GM12878 (cell line): ENCODE results near the gene RNF32. TPM values are rescaled to one million over a fixed set of nuclear protein-coding genes. Genes with fewer than 3 reads are reported as not detected.

Source experiments
- BCL11A ChIP-seq: IDR thresholded peaks from 2 replicates; pipeline ENCODE4 v1.6.1; 2011; ENCODE audit warnings: low read depth, low read length
- CBX3 ChIP-seq: fragments of 200-600 bp; sonication (generic); IDR thresholded peaks from 2 replicates; pipeline ENCODE4 v1.6.1; 2016; ENCODE audit warnings: low read depth, borderline replicate concordance
- E2F8 ChIP-seq: fragments of 450-650 bp; IDR thresholded peaks from 2 replicates; pipeline ENCODE4 v1.6.1; 2018; ENCODE audit warnings: mild to moderate bottlenecking, low read depth, moderate library complexity; ENCODE audit not compliant: partially characterized antibody
- E4F1 ChIP-seq: fragments of 450-650 bp; IDR thresholded peaks from 2 replicates; pipeline ENCODE4 v1.6.1; 2018; ENCODE audit warnings: borderline replicate concordance, mild to moderate bottlenecking; ENCODE audit not compliant: partially characterized antibody
- JUNB ChIP-seq: IDR thresholded peaks from 2 replicates; pipeline ENCODE4 v1.6.1; 2016; ENCODE audit warnings: antibody characterized with exemption, mild to moderate bottlenecking
- POLR2AphosphoS5 ChIP-seq: IDR thresholded peaks from 2 replicates; pipeline ENCODE4 v1.6.1; 2011; ENCODE audit warnings: mild to moderate bottlenecking, low read length, inconsistent platforms
- RELB ChIP-seq: fragments of 450-650 bp; IDR thresholded peaks from 2 replicates; pipeline ENCODE4 v1.6.1; 2017; ENCODE audit warnings: low read depth, mild to moderate bottlenecking, moderate library complexity
- polyA plus RNA-seq, 11 experiments: library from polyadenylated mRNA; depleted of rRNA in 4 of 11; unstranded in 6 of 11; stranded (reverse) in 5 of 11; fragments of >200 nt; fragmentation: Nextera tagmentation in 4 of 11; fragmentation: Illumina TruSeq in 1 of 11; extraction: Ambion mirVana in 4 of 11; extraction: Trizol in 1 of 11; gene quantifications; 1 replicate in 1 of 11; 2 replicates in 10 of 11; pipeline versions ENCODE4 v1.2.1 to v1.2.3, GENCODE V29; 2011 to 2016; ENCODE audit warnings: inconsistent platforms in 2 of 11, missing spikeins in 2 of 11, low read depth in 1 of 11
- total RNA-seq, 4 experiments: library from RNA; depleted of rRNA in 3 of 4; stranded (reverse); fragments of >200 nt in 3 of 4; fragmentation: Illumina TruSeq in 1 of 4; extraction: Trizol in 1 of 4; gene quantifications; 2 replicates each; pipeline versions ENCODE4 v1.2.1 to v1.2.3, GENCODE V29; 2013 to 2021
- TF ChIP-seq, protein P1 (sequence below): fragments of 450-650 bp; IDR thresholded peaks from 2 replicates; pipeline ENCODE4 v1.6.1; 2016; ENCODE audit warnings: mild to moderate bottlenecking
- TF ChIP-seq, protein P2 (sequence below): fragments of 450-650 bp; IDR thresholded peaks from 2 replicates; pipeline ENCODE4 v1.6.1; 2014; ENCODE audit warnings: mild to moderate bottlenecking
- TF ChIP-seq, protein P3 (sequence below), 3 experiments: IDR thresholded peaks in 2 of 3; conservative IDR thresholded peaks in 1 of 3; 2 replicates each; pipeline ENCODE4 v1.5.1; 2011; ENCODE audit warnings: low read depth in 3 of 3, low read length in 3 of 3, mild to moderate bottlenecking in 3 of 3, control low read depth in 2 of 3, moderate library complexity in 2 of 3, inconsistent platforms in 1 of 3, mixed read lengths in 1 of 3; ENCODE audit not compliant: control insufficient read depth in 2 of 3, insufficient read depth in 1 of 3; ENCODE audit errors: extremely low read depth in 1 of 3

Gene RNF32
- total and polyA plus RNA-seq, 10 of the 15 experiments (the other 5 are each of a cell fraction or from before 2014, with no cell fraction given), result 2.5 to 7.2 (median 3.7) TPM

DNA sequence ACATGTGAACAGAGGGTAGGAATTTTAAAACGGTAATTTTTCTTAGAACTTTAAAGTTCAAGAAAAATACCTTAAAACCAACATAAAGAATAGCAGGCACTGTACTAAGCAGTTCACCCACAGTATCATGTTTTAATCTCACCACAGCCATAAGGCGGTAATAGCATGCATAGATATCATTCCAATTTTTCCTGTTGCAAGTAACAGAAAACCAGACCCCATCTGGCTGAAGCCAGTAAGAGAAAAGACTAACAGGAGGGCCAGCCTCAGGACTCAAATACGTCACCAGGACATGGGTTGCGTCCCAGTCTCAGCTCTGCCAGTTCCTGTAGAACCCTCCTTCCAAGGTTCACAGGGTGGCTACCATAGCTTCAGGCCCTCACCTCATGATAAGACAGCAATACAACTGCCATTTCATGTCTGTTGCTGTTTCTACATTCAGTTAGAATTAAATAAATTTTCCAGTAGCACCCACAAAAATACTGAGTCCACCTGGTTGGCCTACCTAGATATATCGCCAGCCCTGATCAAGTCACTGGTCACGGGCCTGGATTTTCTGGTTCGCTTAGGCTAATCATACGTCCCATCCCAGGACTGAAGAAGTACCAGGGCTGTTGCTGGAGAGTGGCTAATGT is 2.0 kb upstream of the RNF32 start (continued):
- TF ChIP-seq E2F8 (no peak), POLR2AphosphoS5 (no peak), JUNB (no peak), E4F1 (no peak), BCL11A (no peak), RELB (no peak), CBX3 (no peak)
- TF ChIP-seq, protein P1, sequence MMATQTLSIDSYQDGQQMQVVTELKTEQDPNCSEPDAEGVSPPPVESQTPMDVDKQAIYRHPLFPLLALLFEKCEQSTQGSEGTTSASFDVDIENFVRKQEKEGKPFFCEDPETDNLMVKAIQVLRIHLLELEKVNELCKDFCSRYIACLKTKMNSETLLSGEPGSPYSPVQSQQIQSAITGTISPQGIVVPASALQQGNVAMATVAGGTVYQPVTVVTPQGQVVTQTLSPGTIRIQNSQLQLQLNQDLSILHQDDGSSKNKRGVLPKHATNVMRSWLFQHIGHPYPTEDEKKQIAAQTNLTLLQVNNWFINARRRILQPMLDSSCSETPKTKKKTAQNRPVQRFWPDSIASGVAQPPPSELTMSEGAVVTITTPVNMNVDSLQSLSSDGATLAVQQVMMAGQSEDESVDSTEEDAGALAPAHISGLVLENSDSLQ, result no peak
- TF ChIP-seq, protein P2, sequence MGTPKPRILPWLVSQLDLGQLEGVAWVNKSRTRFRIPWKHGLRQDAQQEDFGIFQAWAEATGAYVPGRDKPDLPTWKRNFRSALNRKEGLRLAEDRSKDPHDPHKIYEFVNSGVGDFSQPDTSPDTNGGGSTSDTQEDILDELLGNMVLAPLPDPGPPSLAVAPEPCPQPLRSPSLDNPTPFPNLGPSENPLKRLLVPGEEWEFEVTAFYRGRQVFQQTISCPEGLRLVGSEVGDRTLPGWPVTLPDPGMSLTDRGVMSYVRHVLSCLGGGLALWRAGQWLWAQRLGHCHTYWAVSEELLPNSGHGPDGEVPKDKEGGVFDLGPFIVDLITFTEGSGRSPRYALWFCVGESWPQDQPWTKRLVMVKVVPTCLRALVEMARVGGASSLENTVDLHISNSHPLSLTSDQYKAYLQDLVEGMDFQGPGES, result no peak
- TF ChIP-seq, protein P3, sequence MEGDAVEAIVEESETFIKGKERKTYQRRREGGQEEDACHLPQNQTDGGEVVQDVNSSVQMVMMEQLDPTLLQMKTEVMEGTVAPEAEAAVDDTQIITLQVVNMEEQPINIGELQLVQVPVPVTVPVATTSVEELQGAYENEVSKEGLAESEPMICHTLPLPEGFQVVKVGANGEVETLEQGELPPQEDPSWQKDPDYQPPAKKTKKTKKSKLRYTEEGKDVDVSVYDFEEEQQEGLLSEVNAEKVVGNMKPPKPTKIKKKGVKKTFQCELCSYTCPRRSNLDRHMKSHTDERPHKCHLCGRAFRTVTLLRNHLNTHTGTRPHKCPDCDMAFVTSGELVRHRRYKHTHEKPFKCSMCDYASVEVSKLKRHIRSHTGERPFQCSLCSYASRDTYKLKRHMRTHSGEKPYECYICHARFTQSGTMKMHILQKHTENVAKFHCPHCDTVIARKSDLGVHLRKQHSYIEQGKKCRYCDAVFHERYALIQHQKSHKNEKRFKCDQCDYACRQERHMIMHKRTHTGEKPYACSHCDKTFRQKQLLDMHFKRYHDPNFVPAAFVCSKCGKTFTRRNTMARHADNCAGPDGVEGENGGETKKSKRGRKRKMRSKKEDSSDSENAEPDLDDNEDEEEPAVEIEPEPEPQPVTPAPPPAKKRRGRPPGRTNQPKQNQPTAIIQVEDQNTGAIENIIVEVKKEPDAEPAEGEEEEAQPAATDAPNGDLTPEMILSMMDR (IDR thresholded peaks at IDR 0.05 in 2 of 3, conservative IDR thresholded peaks at IDR 0.05 in 1 of 3; ENCODE audit: control insufficient read depth in 2 of 3, extremely low read depth in 1 of 3, insufficient read depth in 1 of 3, low read depth in 3 of 3, low read length in 3 of 3), result no peak
